Activated naive CD4-positive, alpha-beta T cell treated with anti-CD3 and anti-CD28 coated beads, Interleukin-2, amount 50 U/mL, for 16 hours (primary cell): ENCODE measurements around the gene IL20.
A peak's percentile ranks its signal among the peaks of the same experiment; 100 is the strongest.

Experiments
- DNase-seq: peaks from one replicate; pipeline ENCODE4 v3.0.0-alpha.2; 2020

Gene IL20, protein sequence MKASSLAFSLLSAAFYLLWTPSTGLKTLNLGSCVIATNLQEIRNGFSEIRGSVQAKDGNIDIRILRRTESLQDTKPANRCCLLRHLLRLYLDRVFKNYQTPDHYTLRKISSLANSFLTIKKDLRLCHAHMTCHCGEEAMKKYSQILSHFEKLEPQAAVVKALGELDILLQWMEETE

DNA sequence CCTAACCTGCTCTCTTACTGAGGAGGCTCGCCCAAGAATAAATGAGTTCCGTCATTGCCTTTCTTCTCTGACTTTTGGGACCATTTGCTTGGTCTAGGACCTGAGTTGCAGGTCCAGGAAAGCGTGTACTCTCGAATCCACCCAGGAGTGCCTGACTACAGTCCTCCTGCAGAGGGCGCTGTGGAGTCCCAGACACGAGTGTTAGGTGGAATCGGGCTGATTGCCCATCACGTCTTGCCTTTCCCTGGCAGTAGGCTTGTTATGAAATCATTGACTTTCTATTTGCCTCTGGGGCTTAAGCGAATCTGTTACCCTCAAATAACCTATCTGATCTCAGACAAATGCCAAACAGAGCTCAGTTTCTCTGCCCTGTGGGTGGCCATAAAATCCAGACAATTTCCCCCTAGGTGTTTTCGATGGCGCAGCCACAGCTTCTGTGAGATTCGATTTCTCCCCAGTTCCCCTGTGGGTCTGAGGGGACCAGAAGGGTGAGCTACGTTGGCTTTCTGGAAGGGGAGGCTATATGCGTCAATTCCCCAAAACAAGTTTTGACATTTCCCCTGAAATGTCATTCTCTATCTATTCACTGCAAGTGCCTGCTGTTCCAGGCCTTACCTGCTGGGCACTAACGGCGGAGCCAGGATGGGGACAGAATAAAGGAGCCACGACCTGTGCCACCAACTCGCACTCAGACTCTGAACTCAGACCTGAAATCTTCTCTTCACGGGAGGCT is at the start of gene IL20:
IL20 (plus strand) TSS at position 685 of the 733 bp plus-strand sequence. CDS start 230 bp downstream, outside the sequence.
- peak; percentile 85 for DNase-seq

DNA sequence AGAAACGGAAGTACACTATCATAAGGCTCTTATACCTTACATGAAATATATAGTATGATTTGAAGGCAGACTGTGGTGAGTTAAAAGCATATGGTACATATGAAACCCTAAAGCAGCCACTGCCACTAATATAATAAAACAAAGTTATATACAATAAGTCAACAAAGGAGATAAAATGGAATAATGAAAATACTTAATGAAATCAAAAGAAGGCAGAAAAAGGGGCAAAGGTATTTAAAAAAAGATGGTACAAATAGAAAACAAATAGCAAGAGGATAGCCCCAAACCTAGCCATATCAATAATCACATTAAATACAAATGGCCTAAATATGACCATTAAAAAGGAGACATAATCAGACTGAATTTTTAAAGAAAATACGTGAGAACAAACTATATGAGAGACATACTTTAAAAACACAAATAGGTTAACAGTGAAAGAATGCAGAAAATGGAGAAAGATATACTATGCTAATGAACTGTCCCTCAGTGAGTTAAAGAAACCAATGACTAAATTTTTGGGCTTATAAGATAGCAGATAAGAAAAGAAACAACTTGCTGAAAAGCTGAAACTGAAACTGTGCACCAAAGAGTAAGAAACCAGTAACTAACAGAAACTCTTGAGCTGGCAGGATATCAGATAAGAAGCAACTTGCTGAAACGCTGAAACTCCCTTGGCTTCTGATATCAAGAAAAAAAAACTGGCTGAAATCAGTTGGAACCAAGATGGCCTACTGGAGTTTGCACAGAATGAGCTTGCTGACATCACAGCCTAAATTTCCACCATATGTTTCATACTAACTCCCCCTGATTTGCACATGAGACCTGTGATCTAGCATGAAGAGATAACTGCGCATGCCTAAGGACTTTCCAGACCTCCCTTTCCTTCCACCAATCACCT is 48.8 kb upstream of the IL20 start:
- no peak for DNase-seq

DNA sequence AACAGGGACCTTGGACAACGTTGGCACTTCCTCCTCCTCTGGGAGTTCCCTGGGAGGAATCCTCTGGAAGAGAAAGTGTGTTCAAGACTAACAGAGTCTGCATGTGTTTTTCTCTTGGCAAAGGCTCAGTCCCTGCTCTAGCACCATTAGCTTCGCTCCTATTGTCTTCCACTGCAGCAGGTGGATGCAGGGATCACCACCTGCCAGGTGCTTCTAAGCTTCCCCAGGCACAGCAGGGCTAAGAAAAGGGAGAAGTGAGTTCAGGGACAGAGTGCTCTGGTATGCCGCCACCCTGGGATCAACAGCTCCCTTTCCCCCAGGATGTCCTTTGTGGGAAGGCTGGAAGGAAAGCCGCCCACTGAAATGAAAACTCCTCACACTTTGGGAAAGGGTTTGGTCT is 43.9 kb upstream of the IL20 start:
- DNase-seq = no peak

DNA sequence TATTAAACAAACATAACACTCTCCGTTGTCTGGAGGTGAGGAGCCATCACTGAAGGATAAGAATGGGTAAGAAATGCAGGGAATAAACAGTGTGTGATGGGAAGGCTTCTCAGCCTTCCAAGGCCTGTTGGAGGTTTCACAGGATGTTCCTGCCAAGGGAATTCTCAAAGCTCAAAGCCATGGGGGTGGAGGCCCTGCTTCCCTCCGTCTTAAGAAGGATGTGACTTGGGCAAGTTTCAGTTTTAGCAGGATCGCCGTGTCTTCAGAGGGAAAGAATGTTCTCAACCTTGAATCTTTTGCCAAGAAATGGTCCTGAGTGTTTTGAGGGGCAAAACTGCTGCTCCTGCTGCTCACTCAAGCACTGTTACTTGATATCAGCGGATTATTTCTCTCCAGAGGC is 41.7 kb upstream of the IL20 start:
- DNase-seq = no peak

DNA sequence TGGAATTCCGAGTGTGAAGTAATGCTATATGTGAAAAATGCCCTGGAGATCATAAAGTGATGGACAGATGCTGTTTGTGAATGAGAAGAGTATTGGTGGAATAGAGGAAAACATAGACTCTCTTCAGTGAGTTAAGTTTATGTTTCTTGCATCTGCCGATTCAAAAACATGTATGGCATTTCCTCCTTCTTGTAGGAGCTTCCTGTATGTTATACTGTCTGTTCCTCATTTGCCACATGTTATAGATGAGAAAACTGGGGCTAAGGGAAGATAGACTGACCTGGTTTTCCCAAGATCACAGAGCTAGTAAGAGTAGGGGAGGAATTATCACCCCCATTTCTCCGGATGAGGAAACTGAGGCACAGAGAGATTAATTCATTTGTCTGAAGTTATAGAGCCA is 41.1 kb upstream of the IL20 start:
- no peak for DNase-seq

DNA sequence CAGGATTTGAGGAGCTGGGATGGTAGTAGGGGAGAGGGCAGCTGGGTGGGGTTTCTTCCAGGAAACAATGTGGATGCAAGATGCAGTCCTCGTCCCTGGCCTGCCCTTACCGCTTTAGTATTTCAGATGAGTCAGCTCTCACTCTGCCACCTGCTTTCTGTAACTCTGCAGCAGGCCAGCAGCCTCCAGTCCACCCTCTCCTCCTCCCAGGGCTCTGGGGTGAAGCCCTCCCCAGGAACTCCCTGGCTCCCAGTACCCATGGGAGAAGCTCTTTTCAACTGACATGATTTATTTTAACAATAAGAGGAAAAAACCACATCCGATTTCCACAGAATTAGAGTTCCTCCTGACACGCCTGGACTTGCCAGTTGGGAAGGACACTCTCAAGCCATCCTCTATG is 39.0 kb upstream of the IL20 start:
- DNase-seq = no peak

DNA sequence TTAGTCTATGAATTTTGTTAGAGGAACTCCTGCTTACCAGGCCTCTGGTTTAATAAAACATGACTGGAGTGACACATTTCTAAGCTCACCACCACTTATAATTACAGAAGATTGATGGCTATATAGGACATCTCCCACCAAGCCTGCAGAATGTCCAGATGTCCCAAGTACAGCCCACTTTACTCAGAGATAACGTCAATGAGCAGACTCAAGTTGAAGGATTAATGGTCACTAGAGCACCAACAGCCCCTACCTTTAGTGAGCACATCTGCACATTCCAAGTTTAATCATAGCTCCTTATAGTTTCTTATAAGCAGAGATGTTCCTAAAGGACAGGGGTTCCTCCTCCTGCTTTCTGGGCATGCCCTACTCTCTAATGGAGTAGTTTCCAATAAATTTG is 37.4 kb upstream of the IL20 start:
- no peak for DNase-seq

DNA sequence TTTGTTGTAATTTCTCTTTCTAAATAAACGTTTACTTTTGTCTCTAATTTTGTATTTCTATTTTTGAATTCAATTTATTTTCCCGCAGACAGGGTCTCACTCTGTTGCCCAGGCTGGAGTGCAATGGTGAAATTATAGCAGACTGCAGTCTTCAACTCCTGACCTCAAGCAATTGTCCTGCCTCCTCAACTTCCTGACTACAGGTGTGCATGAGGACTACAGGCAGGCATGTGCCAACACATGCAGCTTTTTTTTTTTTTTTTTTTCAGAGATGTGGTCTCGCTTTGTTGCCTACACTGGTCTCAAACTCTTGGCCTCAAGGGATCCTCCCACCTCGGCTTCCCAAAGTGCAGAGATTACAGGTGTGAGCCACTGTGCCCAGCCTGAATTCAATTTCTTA is 36.7 kb upstream of the IL20 start:
- no peak for DNase-seq

DNA sequence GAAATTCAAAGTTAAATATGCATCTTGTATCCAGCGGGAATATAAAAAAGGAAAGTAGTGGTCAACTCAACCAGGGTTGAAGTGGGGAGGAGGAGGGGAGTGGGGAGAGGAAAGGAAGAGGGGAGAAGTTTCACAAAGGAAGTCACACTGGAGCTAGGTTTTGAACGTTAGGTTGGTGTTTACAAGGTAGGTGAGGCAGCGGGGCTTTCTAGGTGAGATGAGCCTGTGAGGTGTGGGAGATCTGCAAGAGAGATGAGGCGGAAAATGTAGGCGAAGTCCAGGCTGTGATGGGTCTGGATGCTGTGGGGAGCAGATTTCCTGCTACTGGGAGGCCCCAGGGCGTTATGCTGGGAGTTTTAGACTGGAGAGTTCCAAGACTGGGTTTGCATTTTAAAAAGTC is 36.1 kb upstream of the IL20 start:
- DNase-seq = no peak

DNA sequence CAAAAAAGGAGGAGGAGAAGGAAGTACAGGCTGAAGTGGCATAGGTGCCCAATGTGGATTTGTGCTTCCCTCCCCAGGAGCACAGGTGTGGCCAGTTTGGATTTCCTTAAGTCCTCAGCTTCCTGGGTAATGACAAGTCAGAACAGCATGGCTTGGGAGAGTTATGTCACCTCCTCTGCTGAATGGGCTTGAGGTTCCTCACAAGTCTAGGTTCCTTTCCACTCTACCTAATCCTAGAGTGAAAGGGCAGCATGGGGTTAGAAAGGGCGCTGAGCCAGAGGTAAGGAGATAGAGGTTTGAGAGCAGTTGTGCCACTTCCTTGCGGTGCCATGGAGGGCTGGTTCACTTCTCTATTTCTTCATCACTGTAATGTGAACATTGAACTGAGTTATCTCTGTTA is 35.5 kb upstream of the IL20 start:
- no peak for DNase-seq

DNA sequence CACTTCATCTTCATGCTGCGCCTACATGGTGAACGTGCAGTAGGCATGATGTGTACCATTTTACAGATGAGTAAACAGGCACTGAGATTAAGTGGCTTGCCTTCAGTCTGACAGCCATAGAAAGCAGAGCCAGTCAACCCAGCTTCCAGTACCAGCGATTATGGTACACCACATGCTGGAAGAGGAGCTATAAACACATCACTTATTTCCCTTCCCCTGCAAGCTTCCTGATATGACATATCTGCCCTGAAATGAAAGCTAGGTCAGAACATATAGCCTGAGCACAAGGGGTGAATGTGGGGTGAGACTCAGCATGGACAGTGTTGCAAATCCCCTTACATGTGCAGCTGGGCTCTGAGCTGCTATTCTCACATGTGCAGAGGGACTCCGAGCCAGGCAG is 33.8 kb upstream of the IL20 start:
- no peak for DNase-seq

DNA sequence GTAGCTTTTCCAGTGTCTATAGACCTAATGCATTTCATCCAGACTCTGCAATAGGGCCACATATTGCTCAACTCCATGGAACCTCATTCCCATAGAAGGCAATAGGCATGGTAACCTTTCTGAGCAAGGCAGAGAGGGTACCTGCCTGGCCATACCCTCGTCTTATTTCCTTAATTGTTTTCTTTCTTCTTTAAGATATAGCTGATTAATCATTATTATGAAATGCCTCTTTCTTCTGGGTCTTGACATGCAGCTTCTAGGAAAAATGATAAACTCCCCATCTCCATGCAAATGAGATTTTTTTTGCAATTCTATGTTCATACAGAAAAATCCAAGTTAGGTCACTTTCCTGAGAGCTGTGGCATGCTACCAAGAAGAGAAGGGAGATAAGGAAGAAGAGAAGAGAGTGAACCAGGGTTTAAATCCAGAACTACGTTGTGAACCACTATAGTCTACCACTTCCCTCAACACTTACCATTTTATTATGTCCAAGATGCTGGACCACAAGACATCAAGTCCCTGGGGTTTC is 33.0 kb upstream of the IL20 start:
- no peak for DNase-seq

DNA sequence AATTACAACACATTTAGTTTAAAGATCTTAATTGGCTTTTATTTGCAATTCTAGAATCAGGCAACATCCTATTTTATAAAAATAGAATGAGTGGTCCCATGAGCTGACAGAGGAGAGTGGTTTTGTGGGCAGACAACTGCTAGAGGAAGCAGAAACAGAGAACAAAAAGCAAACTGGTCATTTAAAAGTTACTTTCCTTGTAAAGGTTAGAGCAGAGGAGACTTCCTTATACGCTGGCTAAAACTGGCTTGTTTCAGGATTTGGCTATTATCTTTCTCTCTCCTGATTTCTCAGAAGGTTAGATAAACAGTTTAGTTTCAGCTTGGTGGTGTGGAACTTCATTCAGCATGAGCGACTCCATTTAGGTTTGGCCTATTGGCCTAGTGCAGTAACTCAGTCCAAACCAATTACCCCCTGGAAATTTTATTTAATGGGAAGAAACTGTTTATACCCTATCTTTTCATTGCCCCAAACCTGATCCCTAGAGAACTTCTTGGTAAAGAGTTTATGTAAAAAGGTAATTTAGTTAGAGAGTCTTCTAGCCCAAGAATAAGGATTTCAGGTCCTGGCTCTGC is 32.2 kb upstream of the IL20 start:
- DNase-seq = no peak

DNA sequence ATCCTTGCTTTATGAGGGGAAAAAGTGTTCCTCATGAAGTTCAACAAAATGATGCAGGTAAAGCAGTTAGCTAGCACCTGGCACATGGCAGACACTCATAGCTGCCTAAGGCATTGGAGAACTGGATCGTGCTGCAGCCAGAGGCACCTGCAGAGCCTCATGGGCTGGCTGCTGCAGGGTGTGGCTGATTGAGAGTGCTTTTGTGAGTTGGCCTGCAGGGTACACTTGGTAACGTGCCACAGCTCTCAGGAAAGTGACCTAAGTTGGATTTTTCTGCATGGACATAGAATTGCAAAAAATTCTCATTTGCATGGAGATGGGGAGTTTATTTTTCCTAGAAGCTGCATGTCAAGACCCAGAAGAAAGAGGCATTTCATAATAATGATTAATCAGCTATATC is 31.6 kb upstream of the IL20 start:
- DNase-seq = no peak

DNA sequence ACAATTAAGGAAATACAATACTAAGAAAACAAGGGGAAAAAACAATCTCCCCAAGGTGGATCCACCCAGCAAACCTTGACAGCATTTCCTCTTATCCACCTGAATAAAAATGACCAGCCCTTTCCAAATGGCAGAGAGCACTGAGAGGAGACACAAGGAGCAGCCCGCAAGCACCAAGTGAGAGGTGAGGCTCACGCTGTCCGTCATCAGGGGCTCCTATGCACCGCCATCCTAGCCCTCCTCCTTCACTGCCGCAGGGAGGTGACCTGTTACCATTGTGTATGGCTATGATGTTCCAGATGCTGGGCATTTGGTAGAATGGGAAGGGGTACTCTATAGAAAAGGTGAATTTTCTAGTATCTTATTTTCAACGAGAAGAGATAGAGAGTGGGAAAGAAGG is 31.2 kb upstream of the IL20 start:
- DNase-seq = no peak

DNA sequence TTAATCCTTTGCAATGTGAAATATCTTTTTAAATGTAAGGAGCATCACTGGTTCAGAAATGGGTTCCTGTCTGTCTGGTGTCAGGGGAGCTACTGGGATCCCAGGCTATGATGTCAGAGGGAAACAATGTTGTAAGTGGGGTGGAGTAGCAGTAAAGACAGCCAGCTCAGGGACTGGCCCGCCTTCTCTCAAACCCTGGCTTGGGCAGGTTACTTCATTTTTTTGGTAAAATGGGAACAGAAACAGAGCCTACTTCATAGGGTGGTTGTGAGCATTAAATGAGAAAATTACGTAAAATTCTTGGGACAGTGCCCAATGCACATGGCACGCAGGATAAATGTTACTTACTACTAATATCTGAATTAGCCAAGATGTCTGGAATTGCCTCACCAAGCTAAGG is 30.7 kb upstream of the IL20 start:
- no peak for DNase-seq

DNA sequence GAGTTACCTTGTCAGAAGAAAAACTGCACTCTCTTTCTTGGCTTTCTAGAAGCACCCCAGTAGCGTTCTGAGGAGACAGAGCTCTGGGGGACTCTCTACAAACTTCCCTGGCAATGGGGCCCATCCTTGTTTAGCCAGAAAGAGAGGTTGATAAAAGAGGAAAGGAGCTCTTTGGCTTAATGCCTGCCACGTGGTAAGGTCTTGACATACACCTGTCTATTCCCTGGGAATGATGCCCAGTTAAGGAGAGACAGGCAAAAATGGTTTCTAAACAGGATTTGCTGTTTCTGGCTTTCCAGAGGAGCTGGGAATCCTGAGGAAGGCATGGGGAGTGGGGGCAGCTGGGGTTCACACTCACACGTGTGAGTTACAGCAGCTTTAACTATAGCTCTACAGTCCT is 30.2 kb upstream of the IL20 start:
- DNase-seq = no peak

DNA sequence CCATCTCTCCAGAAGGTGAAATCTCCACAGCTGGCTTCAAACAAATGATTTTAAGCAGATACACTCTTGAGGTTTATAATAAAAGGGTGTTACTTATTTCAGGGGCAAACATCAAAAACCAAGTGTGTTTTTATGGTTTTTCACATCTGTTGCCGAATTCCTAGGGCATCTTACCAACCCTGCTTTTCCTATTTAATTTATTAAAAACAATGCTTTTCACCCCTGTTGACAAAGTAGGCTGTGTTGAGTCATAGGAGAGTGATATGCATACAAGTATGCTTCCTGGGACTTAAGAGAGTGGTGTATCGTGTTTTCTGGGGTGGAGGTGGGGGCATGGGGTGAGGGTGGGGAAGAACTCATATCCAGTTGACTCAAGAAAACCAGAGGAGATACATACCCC is 29.3 kb upstream of the IL20 start:
- no peak for DNase-seq

DNA sequence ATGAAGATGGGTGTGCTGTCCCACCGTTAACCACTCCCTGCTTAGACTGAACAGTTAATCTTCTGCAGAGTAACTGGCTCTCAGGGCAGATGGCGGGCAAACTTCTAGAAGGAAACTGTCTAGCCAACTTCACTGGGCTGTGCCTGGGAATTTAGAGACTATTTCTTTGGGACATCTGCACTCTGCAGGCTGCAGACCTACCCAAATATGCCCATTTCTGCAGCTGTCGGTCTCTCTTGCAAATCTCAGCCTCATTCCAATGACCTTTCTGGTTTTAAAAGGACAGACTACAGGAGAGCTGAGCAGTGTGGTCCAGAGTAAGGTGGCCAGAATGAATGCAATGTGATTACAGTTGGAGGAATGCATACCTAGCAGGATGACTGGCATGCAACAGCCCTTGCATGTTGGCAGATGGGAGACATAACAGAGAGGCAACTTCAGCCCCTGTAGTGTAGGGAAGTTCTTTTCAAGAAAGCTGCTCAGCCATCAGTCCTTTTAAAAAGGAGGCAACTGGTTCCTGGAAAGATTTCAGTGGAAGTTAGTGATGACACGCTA is 26.3 kb upstream of the IL20 start:
- no peak for DNase-seq

DNA sequence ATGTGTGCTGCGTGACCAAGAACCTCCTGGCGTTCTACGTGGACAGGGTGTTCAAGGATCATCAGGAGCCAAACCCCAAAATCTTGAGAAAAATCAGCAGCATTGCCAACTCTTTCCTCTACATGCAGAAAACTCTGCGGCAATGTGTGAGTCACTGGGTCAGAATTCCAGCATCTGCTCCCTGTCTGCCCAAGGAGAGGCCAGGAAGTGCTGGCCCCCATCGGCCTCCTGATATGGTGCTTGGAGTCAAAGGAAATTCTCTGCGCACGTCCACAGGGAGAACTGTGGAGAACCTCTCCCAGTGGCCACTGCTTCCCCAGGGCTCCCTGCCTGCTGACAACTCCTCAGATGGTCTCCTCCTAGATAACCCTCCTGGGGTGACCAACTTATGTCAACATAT is 25.6 kb upstream of the IL20 start:
- no peak for DNase-seq

DNA sequence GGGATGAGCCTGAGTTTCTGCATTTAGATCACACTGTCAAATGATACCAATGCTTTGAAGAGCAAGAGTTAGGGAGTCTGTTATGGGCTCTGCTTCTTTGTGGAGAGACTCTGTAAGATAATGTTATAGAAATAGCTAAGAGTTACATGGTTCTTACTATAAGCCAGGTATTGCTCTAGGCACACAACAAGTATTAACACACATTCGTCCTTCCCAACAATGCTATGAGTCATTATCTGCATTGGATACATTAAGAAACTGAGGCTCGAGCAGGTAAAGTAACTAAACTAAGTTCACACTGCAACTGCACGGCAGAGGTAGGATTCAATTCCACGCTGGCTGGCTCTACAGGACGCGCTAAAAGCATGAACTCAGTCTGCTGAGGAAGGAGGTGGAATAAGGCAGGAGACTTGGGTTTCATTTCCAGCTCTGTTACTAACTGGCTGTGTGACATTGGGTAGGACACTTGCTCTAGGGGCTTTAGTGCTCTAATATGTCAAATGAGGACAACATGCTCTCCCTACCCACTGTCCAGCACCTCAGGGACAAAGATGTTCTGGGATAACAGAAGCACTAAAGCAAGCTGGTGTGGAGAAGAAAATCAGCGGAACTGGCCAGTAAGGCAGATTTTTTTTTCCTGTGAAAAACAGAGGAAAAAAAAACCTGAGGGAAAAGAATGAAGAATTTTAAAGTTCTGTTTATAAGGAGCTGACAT is 23.7 kb upstream of the IL20 start:
- DNase-seq = no peak

DNA sequence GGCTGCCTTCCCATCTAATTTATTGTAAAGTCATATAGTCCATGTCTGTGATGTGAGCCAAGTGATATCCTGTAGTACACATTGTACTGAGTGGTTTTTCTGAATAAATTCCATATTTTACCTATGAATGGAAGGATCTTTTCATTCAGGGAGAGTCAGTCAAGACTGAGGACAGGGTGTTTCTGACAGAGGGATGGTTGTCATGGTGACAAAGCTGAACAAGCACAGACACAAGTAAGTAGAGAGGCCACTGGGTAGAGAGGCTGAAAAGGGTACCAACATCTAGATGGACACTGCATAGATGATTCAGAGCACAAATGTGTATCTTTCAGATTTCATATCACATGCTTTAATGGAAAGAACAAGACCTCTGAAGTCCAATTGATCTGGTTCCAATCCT is 22.6 kb upstream of the IL20 start:
- no peak for DNase-seq
